Spinal cord (tissue), 10 donors: ENCODE data around the gene CADPS. TPM values are rescaled to one million over a fixed set of nuclear protein-coding genes. Genes with fewer than 3 reads are reported as not detected.
A peak's percentile ranks its signal among the peaks of the same experiment; 100 is the strongest.

Source experiments
- DNase-seq, 6 donors: peaks; one replicate each; pipeline versions ENCODE4 v3.0.0 to v3.0.0-alpha.2; 2013 to 2015; ENCODE audit warnings: low spot score in 6 of 6, low read depth in 4 of 6
- H3K27ac ChIP-seq: one replicate; pipeline ENCODE4 v1.5.1; 2013; ENCODE audit warnings: low read depth, low read length, control low read depth
- H3K27me3 ChIP-seq: one replicate; pipeline ENCODE4 v1.6.1; 2013; ENCODE audit warnings: low read length; ENCODE audit not compliant: control insufficient read depth, insufficient read depth
- H3K36me3 ChIP-seq: one replicate; pipeline ENCODE4 v1.6.1; 2013; ENCODE audit warnings: low read length; ENCODE audit not compliant: control insufficient read depth, insufficient read depth
- H3K4me1 ChIP-seq: one replicate; pipeline ENCODE4 v1.6.1; 2013; ENCODE audit warnings: low read length; ENCODE audit not compliant: control insufficient read depth, insufficient read depth
- H3K4me3 ChIP-seq: one replicate; pipeline ENCODE4 v1.5.1; 2013; ENCODE audit warnings: low read depth, low read length, control low read depth
- H3K9me3 ChIP-seq: one replicate; pipeline ENCODE4 v1.6.1; 2013; ENCODE audit warnings: low read length; ENCODE audit not compliant: control insufficient read depth, insufficient read depth
- WGBS: methylation state at CpG from one replicate; pipeline ENCODE4 v1.1.5; 2013; ENCODE audit warnings: missing lambda C conversion rate; ENCODE audit not compliant: insufficient coverage; 5-methylcytosine and 5-hydroxymethylcytosine counted together
- polyA plus RNA-seq, 2 donors: library from polyadenylated mRNA; unstranded; fragments of 120-200 nt; gene quantifications; one replicate each; pipeline ENCODE4 v1.2.1, GENCODE V29; 2013; ENCODE audit not compliant: insufficient read length in 2 of 2
- total RNA-seq, 2 donors: library from RNA; depleted of rRNA in 1 of 2; stranded (reverse); fragments of 120-200 nt in 1 of 2; fragments of >200 nt in 1 of 2; gene quantifications; one replicate each; pipeline versions ENCODE4 v1.2.3 to v1.2.4, GENCODE V29; 2013 to 2014
- donor health status: healthy.

The CADPS gene
- total and polyA plus RNA-seq, 4 donors: 79.7 to 251 (median 198) TPM

GRCh38 chr3:62403765-62404164 lies 471.5 kb downstream of the CADPS start:
- H3K27ac ChIP-seq: no peak overlapping the region
- H3K4me3 ChIP-seq: no peak overlapping the region
- H3K27me3 ChIP-seq: no peaks in the 10 kb centered on the region
- no peaks in the 10 kb centered on the region for H3K9me3 ChIP-seq
- H3K36me3 ChIP-seq: no peaks in the 10 kb centered on the region
- peak in 2 of 6 donors; percentile 29 to 33 for DNase-seq
- H3K4me1 ChIP-seq: no peaks in the 10 kb centered on the region
- WGBS: no CpG with 5 or more reads among the region's 3 CpGs

DNA sequence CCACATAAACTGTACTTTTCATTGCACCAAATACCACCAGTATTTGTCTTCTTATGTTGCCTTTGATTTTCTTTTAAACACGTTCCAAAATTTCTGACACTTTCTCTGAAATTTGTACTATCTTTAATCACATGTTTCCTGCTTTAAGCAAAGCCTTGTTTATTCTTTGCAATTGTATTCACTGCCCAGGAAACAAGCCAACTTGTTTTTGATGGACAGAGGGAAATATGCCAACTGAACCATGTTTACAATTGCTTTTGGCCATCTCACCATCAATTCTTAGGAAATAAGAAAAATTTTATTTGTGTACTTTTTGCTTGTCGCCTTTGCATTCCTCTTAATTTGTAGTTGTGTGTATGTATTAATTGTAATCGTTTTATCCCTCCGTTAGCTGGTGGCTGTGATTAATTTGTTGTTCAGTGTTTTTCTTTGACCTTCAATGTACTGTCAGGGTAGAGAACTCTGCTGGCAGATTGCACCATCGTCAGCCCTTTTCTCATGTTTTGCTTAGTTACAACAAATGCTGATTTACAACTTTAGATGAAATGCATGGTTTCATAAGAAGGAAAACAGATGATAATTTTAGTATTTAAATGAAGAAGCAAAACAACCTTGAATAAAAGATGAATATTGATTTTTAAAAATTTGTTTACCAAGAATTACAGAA lies 482.5 kb downstream of the CADPS start:
- peak in 1 of 6 donors; percentile 38 for DNase-seq
- Histone ChIP-seq H3K4me3 (no peak overlapping the region), H3K27me3 (peaks cover 3% of the 10 kb centered on the region), H3K36me3 (no peaks in the 10 kb centered on the region), H3K27ac (no peak overlapping the region), H3K4me1 (no peaks in the 10 kb centered on the region), H3K9me3 (no peaks in the 10 kb centered on the region)
- WGBS: 30% methylated on average over 2 of the region's 5 CpGs

- WGBS: no CpG with 5 or more reads among the region's 3 CpGs
- Histone ChIP-seq H3K4me3 (no peak overlapping the region), H3K27ac (no peak overlapping the region), H3K27me3 (peaks cover 20% of the 10 kb centered on the region), H3K9me3 (no peaks in the 10 kb centered on the region), H3K36me3 (no peaks in the 10 kb centered on the region), H3K4me1 (no peaks in the 10 kb centered on the region)
- DNase-seq: no peak
These were observed 488.0 kb downstream of the CADPS start for GRCh38 chr3:62387251-62387650.

GRCh38 chr3:62379321-62379798 lies 495.9 kb downstream of the CADPS start:
- Histone ChIP-seq H3K4me1 (peaks cover 12% of the 10 kb centered on the region), H3K27me3 (peaks cover 83% of the 10 kb centered on the region), H3K9me3 (no peaks in the 10 kb centered on the region), H3K4me3 (no peak overlapping the region), H3K36me3 (no peaks in the 10 kb centered on the region), H3K27ac (no peak overlapping the region)
- peak in 2 of 6 donors; percentile 49 to 70 for DNase-seq
- WGBS: under 1% methylated on average over 17 of the region's 21 CpGs

DNA sequence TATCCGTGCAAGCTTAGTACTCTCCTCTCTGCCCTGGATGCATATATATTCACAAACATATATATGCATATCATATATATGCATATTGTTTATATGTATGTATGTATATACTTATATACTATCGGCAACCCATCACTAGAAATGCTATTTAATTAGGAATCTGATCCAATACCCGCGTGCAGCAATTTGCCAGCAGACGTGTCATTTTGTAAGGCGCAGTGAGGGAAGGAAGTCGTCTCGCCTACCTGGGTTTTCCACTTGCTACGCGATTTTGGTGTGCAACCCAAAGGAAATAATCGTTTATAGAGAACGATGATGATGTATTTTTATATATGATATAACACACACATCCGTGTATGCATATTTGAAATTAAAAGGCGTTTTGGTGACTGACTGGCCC lies 496.3 kb downstream of the CADPS start:
- no peaks in the 10 kb centered on the region for H3K9me3 ChIP-seq
- 14% methylated on average over 1 of the region's 14 CpGs for WGBS
- no peaks in the 10 kb centered on the region for H3K36me3 ChIP-seq
- no peak overlapping the region for H3K4me3 ChIP-seq
- peaks cover 15% of the 10 kb centered on the region for H3K4me1 ChIP-seq
- DNase-seq: peak in 1 of 6 donors; percentile 65
- H3K27ac ChIP-seq: no peak overlapping the region
- peaks cover 88% of the 10 kb centered on the region for H3K27me3 ChIP-seq

DNA sequence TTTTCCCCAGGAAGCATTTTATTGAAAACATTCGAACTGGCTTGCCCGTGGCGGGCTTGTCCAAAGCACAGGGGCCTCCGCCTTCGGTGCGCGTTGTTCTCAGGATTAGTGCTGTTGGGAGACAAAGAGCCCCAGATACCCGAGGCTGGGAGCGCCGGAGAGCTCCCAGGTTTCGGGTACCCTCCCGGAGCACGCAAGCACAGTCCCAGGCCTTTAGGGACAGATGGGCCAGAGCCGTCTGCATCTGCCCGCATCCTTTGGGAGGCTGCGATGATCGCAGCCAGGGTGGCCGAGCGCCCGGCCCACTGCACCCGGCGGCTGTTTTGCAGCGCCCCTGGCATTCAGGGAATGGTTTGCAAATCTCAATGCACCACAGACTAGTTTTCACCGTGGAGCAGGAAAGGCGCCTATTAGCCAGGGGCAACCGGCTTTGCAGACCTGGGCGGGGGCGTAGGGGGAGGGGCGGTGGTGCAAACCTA lies 496.9 kb downstream of the CADPS start:
- DNase-seq: peak in 2 of 6 donors; percentile 58 to 73
- H3K27ac ChIP-seq: no peak overlapping the region
- H3K27me3 ChIP-seq: peaks cover 94% of the 10 kb centered on the region
- no peak overlapping the region for H3K4me3 ChIP-seq
- no peaks in the 10 kb centered on the region for H3K36me3 ChIP-seq
- peaks cover 21% of the 10 kb centered on the region for H3K4me1 ChIP-seq
- under 1% methylated on average over 23 of the region's 29 CpGs for WGBS
- H3K9me3 ChIP-seq: no peaks in the 10 kb centered on the region

DNA sequence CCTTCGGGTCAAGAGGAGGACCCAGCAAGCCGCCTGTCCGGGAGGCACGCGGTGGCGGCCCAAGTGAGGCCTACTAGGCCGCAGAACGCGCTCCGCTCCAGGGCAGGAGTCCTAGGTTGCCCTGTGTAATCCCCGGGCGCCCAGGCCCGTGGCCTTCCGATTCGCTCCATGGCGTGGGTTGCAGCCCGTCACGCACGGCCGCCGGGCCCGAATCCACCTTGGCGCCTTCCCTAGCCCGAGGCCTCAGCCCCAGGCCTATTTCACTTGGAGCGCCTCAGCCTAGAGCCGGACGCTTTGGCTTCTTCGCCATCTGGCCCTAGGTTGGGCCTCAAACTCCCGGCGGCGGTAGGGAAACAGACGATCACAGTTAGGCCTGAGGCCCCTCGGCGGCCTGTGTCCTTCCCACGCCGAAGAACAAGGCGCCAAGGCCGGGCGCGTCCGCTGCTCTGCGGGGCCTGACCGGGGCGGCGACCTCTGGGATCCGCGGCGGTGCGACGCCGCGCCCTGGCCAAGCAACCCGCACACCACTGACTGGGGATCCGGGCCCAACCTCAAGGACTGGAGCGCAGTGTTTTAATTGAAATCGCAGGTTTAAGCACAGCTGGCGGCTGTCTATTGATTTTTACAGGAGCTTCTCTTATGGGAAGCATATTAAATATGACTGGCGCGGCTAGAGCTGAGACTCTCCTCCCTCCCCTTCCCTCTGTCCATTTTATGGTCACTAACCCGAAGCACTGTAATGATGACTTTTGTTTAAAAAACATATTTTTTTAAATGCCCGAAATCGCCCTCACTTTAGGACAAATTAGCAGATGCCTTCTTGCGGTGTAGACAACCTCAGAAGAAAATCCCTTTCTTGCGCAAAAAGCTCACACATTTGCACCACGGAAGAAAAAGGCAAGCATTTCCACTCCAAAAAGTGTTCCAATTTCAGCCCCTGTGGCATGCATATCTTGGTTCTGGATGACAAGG lies 498.0 kb downstream of the CADPS start:
- DNase-seq: peak in 2 of 6 donors; percentile 37 to 58

GRCh38 chr3:62376454-62376720 lies 498.8 kb downstream of the CADPS start:
- H3K27ac ChIP-seq: no peak overlapping the region
- no CpG with 5 or more reads among the region's 3 CpGs for WGBS

More for the DNA sequence above, 498.0 kb downstream of the CADPS start:
- Histone ChIP-seq H3K9me3 (no peaks in the 10 kb centered on the region), H3K4me1 (peaks cover 29% of the 10 kb centered on the region), H3K4me3 (no peak overlapping the region), H3K36me3 (no peaks in the 10 kb centered on the region), H3K27ac (no peak overlapping the region), H3K27me3 (peaks cover 99% of the 10 kb centered on the region)
- 14% methylated on average over 61 of the region's 65 CpGs for WGBS

DNA sequence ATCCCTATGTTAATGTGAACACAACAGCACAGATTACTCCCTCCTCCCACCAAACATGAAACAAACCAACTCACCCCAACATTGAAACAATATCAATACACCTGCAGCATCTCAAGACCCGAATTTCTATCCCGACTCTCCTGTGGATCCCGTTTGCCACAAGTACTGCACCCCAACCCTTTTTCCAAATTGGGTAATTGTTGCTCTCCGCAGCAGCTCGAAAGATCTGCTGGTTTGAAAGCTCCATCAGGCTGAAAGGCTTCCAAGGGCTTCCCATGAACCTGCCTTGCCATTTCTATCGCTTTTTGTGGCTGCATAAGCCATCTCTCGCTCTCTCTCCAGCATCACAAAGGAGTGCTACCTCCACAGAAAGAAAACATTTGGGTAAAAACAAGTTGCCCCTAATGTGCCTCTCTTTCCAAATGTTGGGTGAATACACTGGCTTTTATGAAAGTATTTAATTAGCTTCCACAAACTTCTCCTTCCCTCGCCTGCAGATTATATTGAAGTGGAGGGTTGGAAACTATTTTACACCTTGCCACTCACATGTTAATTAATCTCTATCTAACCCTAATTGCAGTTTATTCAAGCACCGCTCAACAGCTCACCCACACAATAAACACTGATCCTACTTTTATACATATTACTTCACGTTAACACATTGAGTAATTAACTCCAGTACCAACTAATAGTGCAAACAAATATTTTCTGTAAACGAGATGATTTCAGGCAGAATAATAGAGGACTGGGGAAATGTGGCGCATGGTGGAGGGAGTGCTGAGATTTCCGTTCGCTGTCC lies 499.4 kb downstream of the CADPS start:
- 1% methylated on average over 6 of the region's 14 CpGs for WGBS
- DNase-seq: peak in 2 of 6 donors; percentile 49 to 62
- no peak overlapping the region for H3K27ac ChIP-seq
- H3K9me3 ChIP-seq: no peaks in the 10 kb centered on the region
- H3K4me3 ChIP-seq: no peak overlapping the region
- no peaks in the 10 kb centered on the region for H3K36me3 ChIP-seq
- H3K4me1 ChIP-seq: peaks cover 41% of the 10 kb centered on the region
- peaks cover 99% of the 10 kb centered on the region for H3K27me3 ChIP-seq

More at GRCh38 chr3:62376454-62376720, 498.8 kb downstream of the CADPS start:
- no peaks in the 10 kb centered on the region for H3K9me3 ChIP-seq
- H3K4me3 ChIP-seq: no peak overlapping the region
- no peaks in the 10 kb centered on the region for H3K36me3 ChIP-seq
- no peak for DNase-seq
- H3K4me1 ChIP-seq: peaks cover 36% of the 10 kb centered on the region
- H3K27me3 ChIP-seq: peaks cover 99% of the 10 kb centered on the region
